Gastroesophageal sphincter (tissue), 3 donors: ENCODE results near the gene EHD3.

Experiments
- EP300 ChIP-seq: sonication (generic); formaldehyde crosslinking; IDR thresholded peaks from one replicate; pipeline ENCODE4 v1.6.1; 2017; ENCODE audit warnings: antibody characterized with exemption, mild to moderate bottlenecking
- POLR2A ChIP-seq, 2 donors: fragments of 450-650 bp; IDR thresholded peaks; one replicate each; pipeline ENCODE4 v1.6.1; 2017; ENCODE audit warnings: antibody characterized with exemption in 2 of 2, mild to moderate bottlenecking in 2 of 2, moderate library complexity in 1 of 2
- TF ChIP-seq, protein P1 (sequence below), 4 experiments: fragments of 200-600 bp in 2 of 4; fragments of 450-650 bp in 2 of 4; sonication (generic) in 1 of 4; IDR thresholded peaks; one replicate each; pipeline ENCODE4 v1.5.1; 2017 to 2019; ENCODE audit warnings: antibody characterized with exemption in 4 of 4, mild to moderate bottlenecking in 2 of 4, moderate library complexity in 2 of 4

- TF ChIP-seq POLR2A (IDR thresholded peaks at IDR 0.05), result no peak
- TF ChIP-seq, protein P1, sequence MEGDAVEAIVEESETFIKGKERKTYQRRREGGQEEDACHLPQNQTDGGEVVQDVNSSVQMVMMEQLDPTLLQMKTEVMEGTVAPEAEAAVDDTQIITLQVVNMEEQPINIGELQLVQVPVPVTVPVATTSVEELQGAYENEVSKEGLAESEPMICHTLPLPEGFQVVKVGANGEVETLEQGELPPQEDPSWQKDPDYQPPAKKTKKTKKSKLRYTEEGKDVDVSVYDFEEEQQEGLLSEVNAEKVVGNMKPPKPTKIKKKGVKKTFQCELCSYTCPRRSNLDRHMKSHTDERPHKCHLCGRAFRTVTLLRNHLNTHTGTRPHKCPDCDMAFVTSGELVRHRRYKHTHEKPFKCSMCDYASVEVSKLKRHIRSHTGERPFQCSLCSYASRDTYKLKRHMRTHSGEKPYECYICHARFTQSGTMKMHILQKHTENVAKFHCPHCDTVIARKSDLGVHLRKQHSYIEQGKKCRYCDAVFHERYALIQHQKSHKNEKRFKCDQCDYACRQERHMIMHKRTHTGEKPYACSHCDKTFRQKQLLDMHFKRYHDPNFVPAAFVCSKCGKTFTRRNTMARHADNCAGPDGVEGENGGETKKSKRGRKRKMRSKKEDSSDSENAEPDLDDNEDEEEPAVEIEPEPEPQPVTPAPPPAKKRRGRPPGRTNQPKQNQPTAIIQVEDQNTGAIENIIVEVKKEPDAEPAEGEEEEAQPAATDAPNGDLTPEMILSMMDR (IDR thresholded peaks at IDR 0.05), result no peak
- TF ChIP-seq EP300, result no peak
Measured at GRCh38 chr2:31258351-31258750, 24.4 kb downstream of the EHD3 start.
